K562 (cell line): ENCODE data around the gene TADA1. TPM values are rescaled to one million over a fixed set of nuclear protein-coding genes. Genes with fewer than 3 reads are reported as not detected.

Experiments
- CXXC5 ChIP-seq: fragments of 250-450 bp; sonication (Bioruptor Pico); IDR thresholded peaks from 2 replicates; pipeline ENCODE4 v1.8.0; 2022; ENCODE audit warnings: inconsistent platforms, mild to moderate bottlenecking, moderate library complexity
- ERF ChIP-seq: fragments of 450-650 bp; formaldehyde crosslinking; IDR thresholded peaks from 2 replicates; pipeline ENCODE4 v1.4.0; 2020; ENCODE audit warnings: mild to moderate bottlenecking, mixed read lengths
- FOSL1 ChIP-seq: fragments of 200-800 bp; sonication (Bioruptor generic); conservative IDR thresholded peaks from 2 replicates; pipeline ENCODE4 v1.6.1; 2016; ENCODE audit warnings: missing genetic modification characterization, missing compliant biosample characterization
- HDAC1 ChIP-seq, 2 experiments: fragments of 450-650 bp; IDR thresholded peaks; 2 replicates each; pipeline ENCODE4 v1.6.1; 2016 to 2017; ENCODE audit warnings: inconsistent platforms in 1 of 2, mild to moderate bottlenecking in 1 of 2, moderate library complexity in 1 of 2
- HNRNPL ChIP-seq: fragments of 200-400 bp; formaldehyde crosslinking; IDR thresholded peaks from 2 replicates; pipeline ENCODE4 v1.6.1; 2017; ENCODE audit warnings: low read depth, mild to moderate bottlenecking, low read length
- ID3 ChIP-seq, 2 experiments: fragments of 250-450 bp in 1 of 2; fragments of 450-650 bp in 1 of 2; sonication (Bioruptor Pico) in 1 of 2; IDR thresholded peaks; 2 replicates each; pipeline versions ENCODE4 v1.6.1 to v1.8.0; 2016 to 2021; ENCODE audit warnings: mild to moderate bottlenecking in 2 of 2, moderate library complexity in 2 of 2, missing compliant biosample characterization in 1 of 2, missing genetic modification characterization in 1 of 2
- MCM3 ChIP-seq: fragments of 450-650 bp; IDR thresholded peaks from 2 replicates; pipeline ENCODE4 v1.6.1; 2016
- MYC ChIP-seq, 2 experiments: fragments of 250-450 bp in 1 of 2; sonication (Bioruptor Pico) in 1 of 2; IDR thresholded peaks; 2 replicates each; pipeline versions ENCODE4 v1.5.1 to v1.6.1; 2012 to 2021; ENCODE audit warnings: low read depth in 2 of 2, borderline replicate concordance in 1 of 2, improper control_type of control experiment in 1 of 2, low read length in 1 of 2, mild to moderate bottlenecking in 1 of 2, moderate library complexity in 1 of 2
- NFRKB ChIP-seq: fragments of 450-650 bp; IDR thresholded peaks from 2 replicates; pipeline ENCODE4 v1.6.1; 2016; ENCODE audit warnings: low read depth
- SETDB1 ChIP-seq: IDR thresholded peaks from one replicate; pipeline ENCODE4 v1.6.1; 2012; ENCODE audit warnings: low read length, control low read depth, inconsistent platforms
- SOX6 ChIP-seq: fragments of 450-650 bp; IDR thresholded peaks from 2 replicates; pipeline ENCODE4 v1.6.1; 2014; ENCODE audit warnings: mild to moderate bottlenecking
- TAF15 ChIP-seq: fragments of 200-400 bp; formaldehyde crosslinking; IDR thresholded peaks from 2 replicates; pipeline ENCODE4 v1.6.1; 2017; ENCODE audit warnings: mild to moderate bottlenecking, low read depth, low read length, moderate library complexity
- TARDBP ChIP-seq: fragments of 450-650 bp; IDR thresholded peaks from 2 replicates; pipeline ENCODE4 v1.6.1; 2016
- TCFL5 ChIP-seq: fragments of 250-450 bp; sonication (Bioruptor Pico); conservative IDR thresholded peaks from 2 replicates; pipeline ENCODE4 v1.6.1; 2021; ENCODE audit warnings: mild to moderate bottlenecking, moderate library complexity, matching md5 sums
- TFAP4 ChIP-seq: sonication (generic); formaldehyde crosslinking; IDR thresholded peaks from 2 replicates; pipeline ENCODE4 v1.8.0; 2022; ENCODE audit warnings: missing genetic modification reagents, mild to moderate bottlenecking, moderate library complexity, borderline replicate concordance
- USF1 ChIP-seq: sonication (generic); formaldehyde crosslinking; IDR thresholded peaks from 2 replicates; pipeline ENCODE4 v1.9.0; 2022; ENCODE audit warnings: mild to moderate bottlenecking, missing genetic modification reagents
- ZKSCAN1 ChIP-seq: fragments of 150-350 bp; IDR thresholded peaks from 2 replicates; pipeline ENCODE4 v1.6.1; 2016; ENCODE audit warnings: low read depth, low read length
- ZNF124 ChIP-seq: sonication (generic); formaldehyde crosslinking; IDR thresholded peaks from 2 replicates; pipeline ENCODE4 v1.8.1; 2022; ENCODE audit warnings: missing genetic modification reagents
- ZNF408 ChIP-seq: fragments of 250-450 bp; sonication (Bioruptor Pico); IDR thresholded peaks from 2 replicates; pipeline ENCODE4 v1.4.0; 2020; ENCODE audit warnings: low read depth, mild to moderate bottlenecking, moderate library complexity
- ZNF511 ChIP-seq: sonication (generic); formaldehyde crosslinking; IDR thresholded peaks from 2 replicates; pipeline ENCODE4 v1.8.0; 2022; ENCODE audit warnings: mild to moderate bottlenecking, missing genetic modification reagents
- ZNF592 ChIP-seq: fragments of 450-650 bp; IDR thresholded peaks from 2 replicates; pipeline ENCODE4 v1.6.1; 2017; ENCODE audit warnings: antibody characterized with exemption, mild to moderate bottlenecking
- polyA plus RNA-seq, 8 experiments: library from polyadenylated mRNA; depleted of rRNA in 4 of 8; stranded (reverse) in 5 of 8; unstranded in 3 of 8; fragments of >200 nt; fragmentation: Nextera tagmentation in 2 of 8; fragmentation: Illumina TruSeq in 1 of 8; extraction: Ambion mirVana in 2 of 8; extraction: Trizol in 1 of 8; gene quantifications; 2 replicates each; pipeline versions ENCODE4 v1.2.1 to v1.2.3, GENCODE V29; 2011 to 2014; ENCODE audit warnings: inconsistent platforms in 1 of 8, missing spikeins in 1 of 8
- total RNA-seq, 7 experiments: library from RNA; depleted of rRNA in 6 of 7; stranded (reverse); fragments of >200 nt in 6 of 7; fragmentation: Illumina TruSeq in 2 of 7; extraction: Trizol in 2 of 7; gene quantifications; 2 replicates each; pipeline versions ENCODE4 v1.2.1 to v1.2.3, GENCODE V29; 2011 to 2021; ENCODE audit warnings: low replicate concordance in 1 of 7

Gene TADA1
- total and polyA plus RNA-seq, 9 of the 15 experiments (the other 6 are each of a cell fraction or from before 2014, with no cell fraction given), result 15.9 to 76.5 (median 28.7) TPM

DNA sequence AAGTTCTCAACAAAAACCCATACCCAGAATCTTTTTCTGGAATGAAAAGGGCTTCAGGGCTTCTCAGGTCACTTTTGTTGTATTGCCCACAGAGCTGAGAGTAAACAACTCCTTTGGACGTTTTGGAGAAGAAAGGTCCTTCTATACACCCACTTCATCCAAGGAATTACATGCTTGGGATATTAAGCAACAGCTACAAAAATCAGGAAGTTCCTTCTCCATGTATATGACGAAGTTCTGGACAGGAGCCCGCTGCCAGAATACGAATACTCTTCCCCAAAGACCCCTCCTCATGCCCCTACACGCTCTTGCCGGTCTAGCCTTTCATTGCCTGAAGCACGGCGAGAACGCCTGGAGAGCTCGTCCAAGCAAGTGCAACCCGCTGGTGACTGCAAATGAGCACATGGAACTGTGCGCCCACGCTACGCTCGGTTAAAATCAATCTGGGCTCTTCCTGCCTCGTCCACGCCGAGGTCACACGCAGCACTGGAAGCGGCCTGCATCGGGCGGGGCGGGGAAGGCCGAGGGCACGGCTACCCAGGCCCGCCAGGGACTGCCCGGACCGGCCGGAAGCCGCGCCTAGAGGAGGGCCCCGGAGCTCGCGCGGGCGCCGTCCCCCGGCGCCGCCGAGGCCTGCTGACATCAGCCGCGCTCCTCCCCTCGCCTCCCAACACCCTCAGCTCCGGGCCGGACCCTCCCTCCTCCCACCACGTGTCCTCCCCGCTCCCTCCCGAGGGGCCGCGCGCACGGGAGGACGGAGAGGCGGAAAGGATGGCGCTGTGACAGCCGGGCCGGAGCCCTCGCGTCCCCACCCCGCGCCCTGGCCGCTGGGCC lies 37.1 kb downstream of the TADA1 start, which contains the start of gene POGK (continued):
- TF ChIP-seq HDAC1 (IDR thresholded peaks at IDR 0.05) (peak in 1 of 2 experiments; percentile 85; a peak in 2 of 4 replicates), MCM3 (no peak), SETDB1 (no peak), CXXC5 (peak; percentile 93), HNRNPL (peak; percentile 94), TARDBP (peak; percentile 77; the same call in 1 of the 2 replicates), ID3 (CRISPR knock-in tag; IDR thresholded peaks at IDR 0.05) (no peak), ID3 (tag; IDR thresholded peaks at IDR 0.05) (peak; percentile 87), ZNF124 (no peak), TCFL5 (CRISPR knock-in tag) (no peak), USF1 (CRISPR knock-in tag) (peak; percentile 81), ZNF592 (peak; percentile 90), MYC (IDR thresholded peaks at IDR 0.05; ENCODE audit: low read depth, low read length) (peak; percentile 92), MYC (CRISPR knock-in tag; IDR thresholded peaks at IDR 0.05; ENCODE audit: borderline replicate concordance, low read depth) (no peak), ZNF511 (CRISPR knock-in tag) (peak; percentile 84; the same call in 1 of the 2 replicates), ERF (CRISPR knock-in tag) (0 out of 2 replicates have a peak, but pooled peaks have one; percentile 70), ZKSCAN1 (0 out of 2 replicates have a peak, but pooled peaks have one; percentile 23), TFAP4 (CRISPR knock-in tag) (peak; percentile 57; the same call in 1 of the 2 replicates), SOX6 (peak; percentile 67), FOSL1 (peak; percentile 30), ZNF408 (CRISPR knock-in tag) (no peak), NFRKB (peak; percentile 29; the same call in 1 of the 2 replicates), TAF15 (no peak)
